Mesothelial cell of epicardium (in vitro differentiated cells): Measurements from ENCODE around the gene RPL13A. TPM values are rescaled to one million over a fixed set of nuclear protein-coding genes. Genes with fewer than 3 reads are reported as not detected.
A peak's percentile ranks its signal among the peaks of the same experiment; 100 is the strongest.

ENCODE experiments used
- DNase-seq, 2 experiments: peaks; one replicate each; pipeline ENCODE4 v3.0.0; 2021; ENCODE audit warnings: low spot score in 2 of 2; ENCODE audit not compliant: unreplicated experiment in 2 of 2
- H3K27ac Mint-ChIP-seq: 2 replicates; pipeline ENCODE4 v1.8.0; 2021; ENCODE audit warnings: mixed read lengths
- H3K27me3 Mint-ChIP-seq: 2 replicates; pipeline ENCODE4 v1.8.0; 2021; ENCODE audit warnings: low read depth, mixed read lengths
- H3K36me3 Mint-ChIP-seq: 2 replicates; pipeline ENCODE4 v1.8.0; 2021; ENCODE audit warnings: mixed read lengths
- H3K4me1 Mint-ChIP-seq: 2 replicates; pipeline ENCODE4 v1.8.0; 2021; ENCODE audit warnings: mixed read lengths
- H3K4me3 Mint-ChIP-seq: 2 replicates; pipeline ENCODE4 v1.8.0; 2021; ENCODE audit warnings: mild to moderate bottlenecking, moderate library complexity, mixed read lengths
- H3K9me3 Mint-ChIP-seq: 2 replicates; pipeline ENCODE4 v1.8.0; 2021; ENCODE audit warnings: mixed read lengths
- CTCF ChIP-seq: fragments of 200-600 bp; sonication (generic); IDR thresholded peaks from one replicate; pipeline ENCODE4 v1.5.0; 2021; ENCODE audit warnings: antibody characterized with exemption; ENCODE audit not compliant: unreplicated experiment
- total RNA-seq: library from RNA; stranded (reverse); gene quantifications from 3 replicates; pipeline ENCODE4 v1.2.1, GENCODE V29; 2021

RPL13A gene
- total RNA-seq, 1 donor from 2014 or later: 2,869 TPM

GRCh38 chr19:49512970-49513745, 25.8 kb downstream of the RPL13A start:
- Mint-ChIP-seq H3K4me3 (peak overlapping the region; percentile 87), H3K9me3 (no peaks in the 10 kb centered on the region), H3K27me3 (no peaks in the 10 kb centered on the region), H3K36me3 (peaks cover 12% of the 10 kb centered on the region), H3K4me1 (peaks cover 20% of the 10 kb centered on the region), H3K27ac (peak overlapping the region; percentile 86)
- peak in 1 of 2 experiments; percentile 63 for DNase-seq
- no peak for TF ChIP-seq CTCF

- no peak for DNase-seq
- Mint-ChIP-seq H3K9me3 (no peaks in the 10 kb centered on the region), H3K27me3 (no peaks in the 10 kb centered on the region), H3K4me3 (peak overlapping the region; percentile 75), H3K36me3 (peaks cover 12% of the 10 kb centered on the region), H3K27ac (peak overlapping the region; percentile 86), H3K4me1 (peaks cover 20% of the 10 kb centered on the region)
- no peak for TF ChIP-seq CTCF
Measured at GRCh38 chr19:49513746-49514118, 26.3 kb downstream of the RPL13A start.

GRCh38 chr19:49514151-49514550, 26.7 kb downstream of the RPL13A start:
- H3K4me1 Mint-ChIP-seq: peaks cover 20% of the 10 kb centered on the region
- peak overlapping the region; percentile 86 for H3K27ac Mint-ChIP-seq

GRCh38 chr19:49515767-49516166, 28.4 kb downstream of the RPL13A start:
- Mint-ChIP-seq H3K9me3 (no peaks in the 10 kb centered on the region), H3K27me3 (no peaks in the 10 kb centered on the region), H3K36me3 (peaks cover 22% of the 10 kb centered on the region), H3K27ac (no peak overlapping the region), H3K4me3 (peak overlapping the region; percentile 48), H3K4me1 (peaks cover 20% of the 10 kb centered on the region)
- DNase-seq: no peak
- no peak for TF ChIP-seq CTCF

More at GRCh38 chr19:49514151-49514550, 26.7 kb downstream of the RPL13A start:
- DNase-seq: no peak
- TF ChIP-seq CTCF: no peak
- Mint-ChIP-seq H3K36me3 (peaks cover 14% of the 10 kb centered on the region), H3K4me3 (peak overlapping the region; percentile 75), H3K27me3 (no peaks in the 10 kb centered on the region), H3K9me3 (no peaks in the 10 kb centered on the region)

DNA sequence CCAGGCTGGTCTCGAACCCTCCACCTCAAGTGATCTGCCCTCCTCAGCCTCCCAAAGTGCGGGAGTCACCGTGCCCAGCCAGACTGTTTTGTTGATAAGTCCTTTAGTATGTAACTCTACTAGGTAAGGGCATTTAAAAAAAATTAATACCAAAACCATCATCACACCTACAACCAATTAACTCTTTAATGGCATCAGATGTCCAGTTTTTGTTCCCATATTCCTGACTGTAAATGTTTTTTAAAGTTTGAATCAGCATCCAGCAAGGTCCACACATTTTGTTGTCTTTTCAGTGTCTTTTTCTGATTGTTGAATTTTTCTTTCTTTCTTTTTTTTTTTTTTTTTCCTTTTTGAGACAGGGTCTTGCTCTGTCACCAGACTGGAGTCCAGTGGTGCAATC, 30.6 kb downstream of the RPL13A start:
- no peak for DNase-seq
- TF ChIP-seq CTCF: no peak
- Mint-ChIP-seq H3K4me1 (peaks cover 8% of the 10 kb centered on the region), H3K27me3 (no peaks in the 10 kb centered on the region), H3K4me3 (no peak overlapping the region), H3K36me3 (peaks cover 27% of the 10 kb centered on the region), H3K9me3 (no peaks in the 10 kb centered on the region), H3K27ac (no peak overlapping the region)
